Sigmoid colon (tissue), 7 donors: Measurements from ENCODE around the gene ORMDL3. TPM values are rescaled to one million over a fixed set of nuclear protein-coding genes. Genes with fewer than 3 reads are reported as not detected.

Experiments
- DNase-seq: peaks from one replicate; pipeline ENCODE4 v3.0.0-alpha.2; 2019
- H3K27ac ChIP-seq, 4 donors: fragments of 200-600 bp; sonication (generic); one replicate each; pipeline ENCODE4 v1.5.1; 2016 to 2019; ENCODE audit warnings: mild to moderate bottlenecking in 1 of 4
- H3K27me3 ChIP-seq, 3 donors: fragments of 200-600 bp; sonication (generic); one replicate each; pipeline ENCODE4 v1.5.1; 2019; ENCODE audit warnings: mild to moderate bottlenecking in 1 of 3
- H3K36me3 ChIP-seq, 4 donors: fragments of 200-600 bp; sonication (generic); one replicate each; pipeline ENCODE4 v1.5.1; 2016 to 2019
- H3K4me1 ChIP-seq, 4 donors: fragments of 200-600 bp; sonication (generic); one replicate each; pipeline ENCODE4 v1.5.1; 2017 to 2019
- H3K4me3 ChIP-seq, 4 donors: fragments of 200-600 bp; sonication (generic); one replicate each; pipeline ENCODE4 v1.5.1; 2017 to 2019; ENCODE audit warnings: mild to moderate bottlenecking in 2 of 4, moderate library complexity in 1 of 4
- H3K9me3 ChIP-seq, 4 donors: fragments of 200-600 bp in 3 of 4; sonication (generic) in 3 of 4; one replicate each; pipeline versions ENCODE4 v1.5.1 to v1.6.1; 2013 to 2019
- EP300 ChIP-seq, 4 donors: sonication (generic); formaldehyde crosslinking; IDR thresholded peaks; one replicate each; pipeline ENCODE4 v1.6.1; 2017; ENCODE audit warnings: antibody characterized with exemption in 4 of 4
- POLR2A ChIP-seq, 2 donors: fragments of 450-650 bp; IDR thresholded peaks; one replicate each; pipeline ENCODE4 v1.6.1; 2016; ENCODE audit warnings: antibody characterized with exemption in 2 of 2, mild to moderate bottlenecking in 2 of 2, moderate library complexity in 2 of 2
- POLR2AphosphoS5 ChIP-seq, 4 donors: sonication (generic); formaldehyde crosslinking; IDR thresholded peaks; one replicate each; pipeline ENCODE4 v1.6.1; 2017; ENCODE audit warnings: antibody characterized with exemption in 4 of 4
- WGBS, 2 donors: extraction: QIAGEN DNeasy Blood & Tissue Kit; methylation state at CpG; one replicate each; pipeline ENCODE4 v1.1.7; 2013; 5-methylcytosine and 5-hydroxymethylcytosine counted together
- intact Hi-C: fragments of 100-400 bp; cut with DNase I; formaldehyde crosslinking; loops from one replicate; pipeline ENCODE4 v1.15.1; 2023
- polyA plus RNA-seq, 3 donors: library from polyadenylated mRNA; stranded (reverse); fragments of 200-250 nt; gene quantifications; one replicate each; pipeline ENCODE4 v1.2.3, GENCODE V29; 2013
- total RNA-seq, 4 donors: library from RNA; depleted of rRNA; stranded (reverse); fragments of >200 nt; gene quantifications; one replicate each; pipeline ENCODE4 v1.1.0, GENCODE V29; 2016
- TF ChIP-seq, protein P1 (sequence below), 4 experiments: fragments of 450-650 bp in 3 of 4; fragments of 200-600 bp in 1 of 4; IDR thresholded peaks; one replicate each; pipeline ENCODE4 v1.5.1; 2016 to 2019; ENCODE audit warnings: antibody characterized with exemption in 4 of 4, mild to moderate bottlenecking in 3 of 4, moderate library complexity in 2 of 4
- donor health status: healthy with polysubstance abuse.
- donor health status: Bipolar disorder and iron deficiency.
- donor health status: healthy.

ORMDL3 gene
- total and polyA plus RNA-seq, 7 donors = 39.0 to 72.9 (median 50.8) TPM

DNA sequence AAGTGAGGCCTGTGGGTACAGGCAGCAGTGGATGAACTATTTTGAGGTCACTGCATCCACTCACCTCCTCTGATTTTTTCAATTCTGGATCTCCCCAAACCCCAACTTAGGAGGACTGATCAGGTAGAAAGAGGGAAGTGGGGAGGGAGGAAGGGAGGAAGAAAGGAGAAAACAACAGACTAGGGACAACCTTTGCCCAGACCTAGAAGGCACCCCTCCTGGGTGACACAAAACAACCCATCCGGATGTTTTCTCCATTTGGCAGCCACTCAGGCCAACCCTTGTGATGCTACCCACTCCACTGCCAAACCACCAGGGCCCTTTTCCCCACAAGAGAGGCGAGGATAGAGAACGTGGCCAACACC, 2.7 kb downstream of the ORMDL3 start:
- TF ChIP-seq, protein P1, sequence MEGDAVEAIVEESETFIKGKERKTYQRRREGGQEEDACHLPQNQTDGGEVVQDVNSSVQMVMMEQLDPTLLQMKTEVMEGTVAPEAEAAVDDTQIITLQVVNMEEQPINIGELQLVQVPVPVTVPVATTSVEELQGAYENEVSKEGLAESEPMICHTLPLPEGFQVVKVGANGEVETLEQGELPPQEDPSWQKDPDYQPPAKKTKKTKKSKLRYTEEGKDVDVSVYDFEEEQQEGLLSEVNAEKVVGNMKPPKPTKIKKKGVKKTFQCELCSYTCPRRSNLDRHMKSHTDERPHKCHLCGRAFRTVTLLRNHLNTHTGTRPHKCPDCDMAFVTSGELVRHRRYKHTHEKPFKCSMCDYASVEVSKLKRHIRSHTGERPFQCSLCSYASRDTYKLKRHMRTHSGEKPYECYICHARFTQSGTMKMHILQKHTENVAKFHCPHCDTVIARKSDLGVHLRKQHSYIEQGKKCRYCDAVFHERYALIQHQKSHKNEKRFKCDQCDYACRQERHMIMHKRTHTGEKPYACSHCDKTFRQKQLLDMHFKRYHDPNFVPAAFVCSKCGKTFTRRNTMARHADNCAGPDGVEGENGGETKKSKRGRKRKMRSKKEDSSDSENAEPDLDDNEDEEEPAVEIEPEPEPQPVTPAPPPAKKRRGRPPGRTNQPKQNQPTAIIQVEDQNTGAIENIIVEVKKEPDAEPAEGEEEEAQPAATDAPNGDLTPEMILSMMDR (IDR thresholded peaks at IDR 0.05) = no peak
- TF ChIP-seq POLR2AphosphoS5 (IDR thresholded peaks at IDR 0.05) (no peak), POLR2A (IDR thresholded peaks at IDR 0.05) (no peak), EP300 (IDR thresholded peaks at IDR 0.05) (no peak)
- WGBS, 2 donors = 74 to 80% methylated on average over 3 of the region's 3 CpGs
- H3K4me1 ChIP-seq = peaks cover 0 to 43% (median 33%) of the 10 kb centered on the region in 4 donors

DNA sequence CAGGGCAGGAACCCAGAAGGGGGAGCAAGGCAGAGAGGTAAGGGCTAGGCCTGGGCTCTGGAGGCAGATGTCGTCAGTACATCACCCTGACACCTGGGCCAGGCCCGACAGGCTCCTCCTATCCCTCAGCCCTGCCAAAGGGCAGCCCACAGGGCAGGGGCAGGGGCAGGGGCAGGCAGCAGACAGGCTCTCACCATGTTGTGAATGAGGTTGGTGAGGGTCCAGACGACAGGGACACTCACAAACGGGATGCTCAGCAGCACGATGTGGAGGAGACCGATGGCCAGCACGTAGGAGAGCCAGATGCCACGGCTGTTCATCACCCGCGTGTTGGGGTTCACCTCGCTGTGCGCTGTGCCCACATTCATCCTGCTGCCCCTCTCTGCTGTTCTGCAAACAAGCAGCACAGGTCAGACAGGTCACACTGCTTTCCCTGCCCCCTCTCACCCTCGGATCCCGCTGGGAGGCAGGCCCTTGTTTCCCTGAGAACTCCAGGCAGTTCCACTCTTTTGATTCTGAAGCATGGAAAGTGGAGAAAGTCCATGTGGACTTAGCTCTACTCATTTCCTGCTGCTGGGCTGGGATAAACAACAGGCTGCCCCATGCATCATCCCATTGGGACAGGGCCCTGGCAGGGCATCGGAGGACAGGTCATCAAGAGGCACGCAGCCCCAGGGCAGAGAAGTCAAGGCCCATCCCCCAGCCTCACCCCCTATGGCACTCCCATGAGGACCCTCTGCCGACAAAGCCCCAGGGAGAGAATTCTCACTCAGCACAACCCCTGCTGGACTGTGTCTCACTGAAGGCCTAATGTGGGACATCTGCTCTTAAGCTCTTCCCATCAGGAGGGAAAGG, 3.3 kb downstream of the ORMDL3 start:
- Histone ChIP-seq H3K27me3 (no peaks in the 10 kb centered on the region), H3K27ac (no peak overlapping the region), H3K4me1 (peaks cover 0 to 37% (median 29%) of the 10 kb centered on the region in 4 donors), H3K36me3 (peaks cover 20 to 49% (median 28%) of the 10 kb centered on the region in 4 donors), H3K9me3 (no peaks in the 10 kb centered on the region), H3K4me3 (no peak overlapping the region)
- WGBS, 2 donors = 83 to 84% methylated on average over 17 of the region's 17 CpGs
- intact Hi-C loops = no loop called here
- TF ChIP-seq POLR2AphosphoS5 (IDR thresholded peaks at IDR 0.05) = no peak
- TF ChIP-seq EP300 (IDR thresholded peaks at IDR 0.05) = no peak
- no peak for TF ChIP-seq POLR2A (IDR thresholded peaks at IDR 0.05)
- TF ChIP-seq, protein P1 (IDR thresholded peaks at IDR 0.05) = no peak
- no peak for DNase-seq

More for the DNA sequence above, 2.7 kb downstream of the ORMDL3 start:
- no peaks in the 10 kb centered on the region for H3K27me3 ChIP-seq
- H3K36me3 ChIP-seq = peaks cover 20 to 45% (median 28%) of the 10 kb centered on the region in 4 donors
- no peaks in the 10 kb centered on the region for H3K9me3 ChIP-seq
- intact Hi-C loops = loop anchor here (5.0 kb wide), 1 partner anchor 167 kb away; no protein-coding TSS in a partner anchor
- no peak overlapping the region for H3K4me3 ChIP-seq
- no peak overlapping the region for H3K27ac ChIP-seq
- no peak for DNase-seq

DNA sequence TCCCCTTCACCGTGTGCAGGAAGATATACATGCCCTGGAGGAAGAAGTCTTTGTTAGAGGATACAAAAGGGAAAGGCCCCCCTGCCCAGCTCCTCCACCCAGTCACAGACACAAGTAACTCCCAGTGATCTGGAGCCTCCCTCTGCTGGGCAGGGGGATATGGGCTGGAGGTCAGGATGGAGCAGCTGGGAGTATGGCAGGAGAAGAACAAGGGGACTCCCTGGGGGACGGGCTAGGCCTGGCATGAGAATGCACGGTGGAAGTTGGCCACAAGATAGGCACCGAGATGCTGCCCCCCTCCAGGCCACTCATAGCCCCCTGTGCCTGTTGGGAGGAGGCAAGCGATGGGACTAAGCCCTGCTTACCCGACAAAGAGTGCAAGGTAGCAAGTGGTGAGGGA, 4.2 kb downstream of the ORMDL3 start:
- H3K4me1 ChIP-seq = peaks cover 0 to 29% (median 21%) of the 10 kb centered on the region in 4 donors
- TF ChIP-seq EP300 (IDR thresholded peaks at IDR 0.05) (no peak), POLR2A (IDR thresholded peaks at IDR 0.05) (no peak), POLR2AphosphoS5 (IDR thresholded peaks at IDR 0.05) (no peak)
- TF ChIP-seq, protein P1 (IDR thresholded peaks at IDR 0.05) = no peak
- H3K9me3 ChIP-seq = no peaks in the 10 kb centered on the region
- H3K27ac ChIP-seq = no peak overlapping the region
- H3K36me3 ChIP-seq = peaks cover 20 to 51% (median 28%) of the 10 kb centered on the region in 4 donors
- no peak for DNase-seq
- WGBS, 2 donors = 95 to 97% methylated on average over 6 of the region's 6 CpGs
- H3K4me3 ChIP-seq = no peak overlapping the region
- intact Hi-C loops = no loop called here
- H3K27me3 ChIP-seq = no peaks in the 10 kb centered on the region

DNA sequence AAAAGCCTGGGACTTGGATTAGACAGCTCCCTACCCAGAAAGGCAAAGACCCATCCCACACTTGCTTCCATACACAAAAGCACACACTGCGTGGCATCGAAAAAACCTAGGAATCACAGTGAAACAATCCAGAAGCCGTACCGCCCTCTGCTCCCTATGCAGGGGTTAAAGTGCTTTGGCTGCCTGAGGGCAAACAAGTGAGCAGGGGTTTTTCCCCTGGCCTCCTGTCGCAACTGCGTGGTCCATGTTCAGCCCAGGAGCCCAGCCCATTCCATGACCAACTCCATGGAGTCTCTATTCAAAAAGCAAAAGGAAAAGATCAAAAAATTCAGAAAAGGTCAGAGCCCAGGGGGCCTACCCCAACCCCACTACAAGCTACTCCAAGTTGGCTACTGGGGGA, 5.4 kb downstream of the ORMDL3 start:
- peaks cover 0 to 26% (median 19%) of the 10 kb centered on the region in 4 donors for H3K4me1 ChIP-seq
- peaks cover 20 to 51% (median 28%) of the 10 kb centered on the region in 4 donors for H3K36me3 ChIP-seq
- no peak overlapping the region for H3K4me3 ChIP-seq
- no peak for DNase-seq
- TF ChIP-seq POLR2A (IDR thresholded peaks at IDR 0.05) (no peak), POLR2AphosphoS5 (IDR thresholded peaks at IDR 0.05) (no peak), EP300 (IDR thresholded peaks at IDR 0.05) (no peak)
- TF ChIP-seq, protein P1 (IDR thresholded peaks at IDR 0.05) = no peak
- no peak overlapping the region for H3K27ac ChIP-seq
- WGBS, 2 donors = 96 to 97% methylated on average over 6 of the region's 6 CpGs
- no peaks in the 10 kb centered on the region for H3K9me3 ChIP-seq
- no peaks in the 10 kb centered on the region for H3K27me3 ChIP-seq
- intact Hi-C loops = no loop called here
